Mesenchymal stem cell (in vitro differentiated cells and primary cell): ENCODE data around the gene CNIH4. TPM values are rescaled to one million over a fixed set of nuclear protein-coding genes. Genes with fewer than 3 reads are reported as not detected.
"Not testable (repeated sequence)": the region's sequence is repeated elsewhere in the genome, so short reads cannot be mapped to it uniquely, and the experiment has no call there.

Experiments used
- DNase-seq: peaks from one replicate; pipeline ENCODE4 v3.0.0-alpha.2; 2013
- H2AFZ ChIP-seq: one replicate; pipeline ENCODE4 v1.6.1; 2013; ENCODE audit warnings: low read depth, mild to moderate bottlenecking, control low read depth, inconsistent platforms, low read length, moderate library complexity
- H2AK5ac ChIP-seq: 2 replicates; pipeline ENCODE4 v1.6.1; 2013; ENCODE audit warnings: low read length, moderate library complexity, mild to moderate bottlenecking, inconsistent platforms; ENCODE audit not compliant: severe bottlenecking
- H2BK120ac ChIP-seq: one replicate; pipeline ENCODE4 v1.6.1; 2013; ENCODE audit warnings: low read depth, mild to moderate bottlenecking, inconsistent platforms, low read length, moderate library complexity
- H2BK12ac ChIP-seq, 2 experiments: one replicate each; pipeline ENCODE4 v1.6.1; 2013; ENCODE audit warnings: inconsistent platforms in 2 of 2, low read length in 2 of 2, mild to moderate bottlenecking in 2 of 2, moderate library complexity in 2 of 2, control low read depth in 1 of 2
- H2BK15ac ChIP-seq: one replicate; pipeline ENCODE4 v1.6.1; 2013; ENCODE audit warnings: mild to moderate bottlenecking, low read depth, inconsistent platforms; ENCODE audit not compliant: poor library complexity, severe bottlenecking
- H2BK5ac ChIP-seq: 2 replicates; pipeline ENCODE4 v1.6.1; 2013; ENCODE audit warnings: low read depth, mild to moderate bottlenecking, low read length, control low read depth, inconsistent platforms; ENCODE audit not compliant: poor library complexity, severe bottlenecking
- H3K14ac ChIP-seq, 2 experiments: one replicate each; pipeline ENCODE4 v1.6.1; 2013; ENCODE audit warnings: inconsistent platforms in 2 of 2, low read length in 2 of 2, control low read depth in 1 of 2, mild to moderate bottlenecking in 1 of 2, moderate library complexity in 1 of 2
- H3K18ac ChIP-seq, 2 experiments: one replicate each; pipeline ENCODE4 v1.6.1; 2013; ENCODE audit warnings: inconsistent platforms in 2 of 2, low read length in 2 of 2, control low read depth in 1 of 2, low read depth in 1 of 2, mild to moderate bottlenecking in 1 of 2
- H3K23ac ChIP-seq, 2 experiments: one replicate each; pipeline ENCODE4 v1.6.1; 2013; ENCODE audit warnings: inconsistent platforms in 2 of 2, low read length in 2 of 2, mild to moderate bottlenecking in 2 of 2, moderate library complexity in 2 of 2, control low read depth in 1 of 2
- H3K27ac ChIP-seq: 2 replicates; pipeline ENCODE4 v1.5.1; 2013; ENCODE audit warnings: mild to moderate bottlenecking, moderate library complexity, low read length, control low read depth, inconsistent platforms; ENCODE audit not compliant: poor library complexity, severe bottlenecking
- H3K27me3 ChIP-seq, 2 experiments: 2 replicates each; pipeline versions ENCODE4 v1.6.1 to v1.7.0; 2013; ENCODE audit warnings: low read length in 2 of 2, mild to moderate bottlenecking in 2 of 2, moderate library complexity in 2 of 2, control low read depth in 1 of 2, inconsistent platforms in 1 of 2; ENCODE audit not compliant: control insufficient read depth in 1 of 2, insufficient read depth in 1 of 2
- H3K36me3 ChIP-seq, 2 experiments: 2 replicates each; pipeline versions ENCODE4 v1.6.1 to v1.7.0; 2013; ENCODE audit warnings: low read length in 2 of 2, control low read depth in 1 of 2, inconsistent platforms in 1 of 2, low read depth in 1 of 2, mild to moderate bottlenecking in 1 of 2; ENCODE audit not compliant: insufficient read depth in 2 of 2, control insufficient read depth in 1 of 2
- H3K4ac ChIP-seq, 2 experiments: one replicate each; pipeline ENCODE4 v1.6.1; 2013; ENCODE audit warnings: inconsistent platforms in 2 of 2, low read length in 2 of 2, mild to moderate bottlenecking in 2 of 2, moderate library complexity in 2 of 2, control low read depth in 1 of 2, low read depth in 1 of 2
- H3K4me1 ChIP-seq: 2 replicates; pipeline ENCODE4 v1.6.1; 2013; ENCODE audit warnings: low read depth, low read length, control low read depth; ENCODE audit not compliant: control insufficient read depth, insufficient read depth
- H3K4me2 ChIP-seq: 2 replicates; pipeline ENCODE4 v1.6.1; 2013; ENCODE audit warnings: low read length, mild to moderate bottlenecking, inconsistent platforms; ENCODE audit not compliant: poor library complexity, severe bottlenecking
- H3K4me3 ChIP-seq, 2 experiments: 2 replicates each; pipeline versions ENCODE4 v1.5.1 to v1.7.0; 2013; ENCODE audit warnings: low read length in 2 of 2, mild to moderate bottlenecking in 2 of 2, control low read depth in 1 of 2, low read depth in 1 of 2; ENCODE audit not compliant: insufficient read depth in 1 of 2
- H3K79me1 ChIP-seq: replicated peaks from 2 replicates; pipeline ENCODE4 v1.6.1; 2013; ENCODE audit warnings: mild to moderate bottlenecking, control low read depth, low read length, inconsistent platforms; ENCODE audit not compliant: poor library complexity, severe bottlenecking
- H3K9ac ChIP-seq: 2 replicates; pipeline ENCODE4 v1.7.0; 2013; ENCODE audit warnings: mild to moderate bottlenecking, low read length, moderate library complexity
- H3K9me3 ChIP-seq: 2 replicates; pipeline ENCODE4 v1.7.0; 2013; ENCODE audit warnings: mild to moderate bottlenecking, low read length; ENCODE audit not compliant: control insufficient read depth
- H4K8ac ChIP-seq: one replicate; pipeline ENCODE4 v1.6.1; 2013; ENCODE audit warnings: inconsistent platforms, mild to moderate bottlenecking, low read length, moderate library complexity
- H4K91ac ChIP-seq: one replicate; pipeline ENCODE4 v1.6.1; 2013; ENCODE audit warnings: mild to moderate bottlenecking, low read length, inconsistent platforms
- WGBS: methylation state at CpG from one replicate; pipeline ENCODE4 v1.1.7; 2013; ENCODE audit warnings: mixed read lengths; 5-methylcytosine and 5-hydroxymethylcytosine counted together
- polyA plus RNA-seq, 2 experiments: library from polyadenylated mRNA; stranded (reverse); fragments of 200-250 nt; gene quantifications; one replicate each; pipeline ENCODE4 v1.2.3, GENCODE V29; 2013

The CNIH4 gene
- polyA plus RNA-seq (2013, experiment 1 of 2): 109 TPM
- 118 TPM for polyA plus RNA-seq (2013, experiment 2 of 2)

DNA sequence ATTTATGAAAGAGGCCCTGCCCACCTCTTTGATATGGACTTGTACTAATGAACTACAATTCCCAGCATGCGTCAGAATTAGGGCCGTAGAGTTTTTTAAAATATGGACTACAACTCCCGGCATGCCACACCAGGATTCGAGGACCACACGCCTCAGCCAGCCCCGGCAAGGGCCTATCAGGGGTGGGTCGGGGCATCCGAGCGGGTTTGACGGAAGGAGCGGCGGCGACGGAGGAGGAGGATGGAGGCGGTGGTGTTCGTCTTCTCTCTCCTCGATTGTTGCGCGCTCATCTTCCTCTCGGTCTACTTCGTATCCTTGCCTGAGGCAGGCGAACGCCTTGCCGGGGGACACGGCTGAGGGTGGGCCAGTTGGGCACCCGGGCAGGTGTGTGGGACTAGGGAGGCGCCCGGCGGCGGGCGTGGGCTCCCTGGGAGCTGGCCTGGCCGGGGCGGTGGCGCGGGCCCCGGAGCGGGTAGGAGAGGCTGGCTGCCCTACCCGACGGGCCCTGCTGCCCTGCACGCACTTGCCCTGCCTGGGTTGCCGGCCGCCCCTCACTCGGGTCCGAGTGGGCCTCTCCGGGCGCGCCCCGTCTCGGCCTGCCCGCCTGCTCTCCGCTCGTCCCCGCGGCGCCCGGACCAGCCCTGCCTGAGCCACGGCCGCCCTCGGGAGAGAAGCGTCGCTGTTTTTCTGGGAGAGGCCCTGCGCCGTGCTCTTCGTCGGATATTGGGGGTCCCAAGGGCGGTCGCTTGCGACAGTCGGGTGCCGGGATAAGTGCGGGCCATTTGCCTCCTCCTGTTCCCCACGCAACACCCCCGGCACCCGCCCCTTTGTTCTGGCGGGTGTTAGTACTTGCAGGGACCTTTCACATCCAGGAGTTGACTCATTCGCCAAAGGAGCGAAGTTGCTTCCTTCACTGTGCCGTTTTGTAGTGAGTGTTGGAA is at the start of gene CNIH4:
Gene CNIH4 (plus strand): TSS at position 195 of the 941 bp plus-strand sequence. CDS start 46 bp downstream, at position 241.
- DNase-seq: peak; percentile 96
- H3K4me3 ChIP-seq: peak within 1 kb of the TSS; percentile 94 to 98
- peak within 1 kb of the TSS; percentile 91 for H4K8ac ChIP-seq
- peak within 1 kb of the TSS; percentile 90 for H2BK15ac ChIP-seq
- under 1% methylated on average over 56 of the region's 78 CpGs for WGBS
- peak within 1 kb of the TSS in 1 of 2 experiments; percentile 94 for H3K14ac ChIP-seq
- peak within 1 kb of the TSS; percentile 64 to 66 for H3K23ac ChIP-seq
- H2AFZ ChIP-seq: peak within 1 kb of the TSS; percentile 87
- peak within 1 kb of the TSS; percentile 13 for H3K27ac ChIP-seq
- peak within 1 kb of the TSS; percentile 91 for H4K91ac ChIP-seq
- no peak within 1 kb of the TSS for H2AK5ac ChIP-seq
- peak within 1 kb of the TSS; percentile 40 for H2BK5ac ChIP-seq
- peak within 1 kb of the TSS; percentile 77 to 93 for H3K18ac ChIP-seq
- H3K9me3 ChIP-seq: no peaks in the 10 kb centered on the region
- H2BK12ac ChIP-seq: peak within 1 kb of the TSS in 1 of 2 experiments; percentile 45
- H3K36me3 ChIP-seq: peaks cover 5 to 8% of the 10 kb centered on the region in 2 experiments
- H3K4me1 ChIP-seq: peaks cover 10% of the 10 kb centered on the region
- no peaks in the 10 kb centered on the region for H3K27me3 ChIP-seq
- peaks cover 8% of the 10 kb centered on the region for H3K79me1 ChIP-seq
- H2BK120ac ChIP-seq: peak within 1 kb of the TSS; percentile 92
- H3K9ac ChIP-seq: peak within 1 kb of the TSS; percentile 92
- H3K4me2 ChIP-seq: peak within 1 kb of the TSS; percentile 82
- H3K4ac ChIP-seq: peak within 1 kb of the TSS; percentile 89 to 91

DNA sequence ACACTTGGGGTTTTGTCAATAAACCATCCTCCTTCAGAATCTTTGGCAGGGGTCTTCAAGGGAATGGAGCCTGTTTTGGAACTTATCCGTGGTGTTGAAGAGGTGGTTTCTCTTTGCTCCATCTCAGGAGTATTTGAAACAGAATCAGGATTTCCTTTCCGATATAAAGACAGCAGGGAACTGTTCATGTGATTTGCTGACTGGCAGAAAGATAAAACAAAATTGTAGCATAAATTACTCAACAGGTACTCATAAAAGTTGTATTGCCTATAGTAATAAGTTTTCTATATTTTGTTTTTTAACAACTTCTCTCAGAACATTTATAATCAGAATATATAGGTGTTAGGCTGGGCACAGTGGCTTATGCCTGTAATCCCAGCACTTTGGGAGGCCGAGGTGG is 48.6 kb upstream of the CNIH4 start:
- H3K79me1 ChIP-seq: peaks cover 17% of the 10 kb centered on the region
- H3K23ac ChIP-seq: no peak overlapping the region
- H3K14ac ChIP-seq: no peak overlapping the region
- H3K18ac ChIP-seq: no peak overlapping the region
- no peak overlapping the region for H2BK5ac ChIP-seq
- H3K27ac ChIP-seq: no peak overlapping the region
- no peak overlapping the region for H2BK15ac ChIP-seq
- no peak overlapping the region for H4K8ac ChIP-seq
- peaks cover 35 to 75% of the 10 kb centered on the region in 2 experiments for H3K36me3 ChIP-seq
- no peak overlapping the region for H3K4me2 ChIP-seq
- H3K4me3 ChIP-seq: no peak overlapping the region
- no peak overlapping the region for H2BK120ac ChIP-seq
- H3K9ac ChIP-seq: no peak overlapping the region
- no peaks in the 10 kb centered on the region for H3K27me3 ChIP-seq
- no peak overlapping the region for H4K91ac ChIP-seq
- no peak overlapping the region for H2AFZ ChIP-seq
- no peak overlapping the region for H3K4ac ChIP-seq
- H3K9me3 ChIP-seq: no peaks in the 10 kb centered on the region
- H3K4me1 ChIP-seq: no peaks in the 10 kb centered on the region
- WGBS: 98% methylated on average over 3 of the region's 3 CpGs
- H2AK5ac ChIP-seq: no peak overlapping the region
- H2BK12ac ChIP-seq: no peak overlapping the region
- DNase-seq: no peak

DNA sequence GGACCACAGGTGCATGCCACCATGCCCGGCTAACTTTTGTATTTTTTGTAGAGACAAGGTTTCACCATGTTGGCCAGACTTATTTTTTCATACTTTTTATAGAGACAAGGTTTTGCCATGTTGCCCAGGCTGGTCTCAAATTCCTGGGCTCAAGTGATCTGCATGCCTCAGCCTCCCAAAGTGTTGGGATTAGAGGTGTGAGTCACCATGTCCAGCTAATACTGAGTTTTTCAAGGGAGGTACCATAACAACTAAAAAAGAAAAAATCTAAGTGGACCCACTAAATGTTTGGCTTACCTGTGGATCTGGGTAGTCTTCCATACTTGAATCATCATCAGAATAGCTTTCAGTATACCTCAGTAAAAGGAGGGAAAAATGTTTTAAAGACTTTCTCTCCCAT is 45.2 kb upstream of the CNIH4 start:
- not testable (repeated sequence) for H3K27ac ChIP-seq, H3K9ac ChIP-seq

DNA sequence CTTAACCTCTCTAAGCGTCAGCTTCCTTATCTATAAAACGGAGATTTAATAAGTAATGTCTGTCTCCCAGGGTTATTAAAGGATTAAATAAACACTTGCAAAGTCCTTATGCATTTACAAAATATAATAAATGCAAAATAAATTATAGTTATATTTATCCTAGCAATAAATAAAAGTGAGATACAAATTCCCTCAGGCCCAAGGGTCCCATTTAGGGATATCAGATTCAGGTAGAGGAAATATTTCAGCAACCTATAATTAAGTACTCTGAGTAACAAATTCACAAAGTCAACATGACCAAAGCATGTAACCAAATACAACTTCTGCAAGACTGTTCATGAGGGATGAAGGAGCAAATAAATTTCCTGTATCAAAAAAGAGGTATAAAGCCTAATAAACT is 44.7 kb upstream of the CNIH4 start:
- no peak overlapping the region for H2BK12ac ChIP-seq
- H3K4me3 ChIP-seq: no peak overlapping the region
- H2AK5ac ChIP-seq: no peak overlapping the region
- H3K27ac ChIP-seq: no peak overlapping the region
- H3K4me2 ChIP-seq: no peak overlapping the region
- no peak overlapping the region for H4K8ac ChIP-seq
- no peaks in the 10 kb centered on the region for H3K27me3 ChIP-seq
- peaks cover 25 to 77% of the 10 kb centered on the region in 2 experiments for H3K36me3 ChIP-seq
- H2BK120ac ChIP-seq: no peak overlapping the region
- no peak overlapping the region for H2AFZ ChIP-seq
- H4K91ac ChIP-seq: no peak overlapping the region
- no peak for DNase-seq
- no peak overlapping the region for H2BK5ac ChIP-seq
- peaks cover 17% of the 10 kb centered on the region for H3K79me1 ChIP-seq
- no peak overlapping the region for H3K4ac ChIP-seq
- H3K18ac ChIP-seq: no peak overlapping the region
- no peak overlapping the region for H3K14ac ChIP-seq
- H2BK15ac ChIP-seq: no peak overlapping the region
- no peak overlapping the region for H3K9ac ChIP-seq
- no CpG with 5 or more reads among the region's 2 CpGs for WGBS
- no peaks in the 10 kb centered on the region for H3K9me3 ChIP-seq
- no peaks in the 10 kb centered on the region for H3K4me1 ChIP-seq
- no peak overlapping the region for H3K23ac ChIP-seq

More for the DNA sequence above, 45.2 kb upstream of the CNIH4 start:
- Histone ChIP-seq H3K79me1 (peaks cover 19% of the 10 kb centered on the region), H3K36me3 (peaks cover 26 to 78% of the 10 kb centered on the region in 2 experiments)
- H3K4me1 ChIP-seq, H3K14ac ChIP-seq, H3K4me2 ChIP-seq, H4K8ac ChIP-seq, H3K4ac ChIP-seq, H3K18ac ChIP-seq, H2BK12ac ChIP-seq, H2BK5ac ChIP-seq, H2BK120ac ChIP-seq, H2BK15ac ChIP-seq, H3K27me3 ChIP-seq, H3K9me3 ChIP-seq, H3K23ac ChIP-seq, H3K4me3 ChIP-seq, H2AK5ac ChIP-seq, H2AFZ ChIP-seq, H4K91ac ChIP-seq: not testable (repeated sequence)
- WGBS: 100% methylated on average over 1 of the region's 1 CpG
- peak; percentile 6 for DNase-seq
